Measurements from ENCODE around the gene NUP210L. TPM values are rescaled to one million over a fixed set of nuclear protein-coding genes. Genes with fewer than 3 reads are reported as not detected.

The NUP210L gene
- total RNA-seq, 1 donor from 2014 or later, result not detected

DNA sequence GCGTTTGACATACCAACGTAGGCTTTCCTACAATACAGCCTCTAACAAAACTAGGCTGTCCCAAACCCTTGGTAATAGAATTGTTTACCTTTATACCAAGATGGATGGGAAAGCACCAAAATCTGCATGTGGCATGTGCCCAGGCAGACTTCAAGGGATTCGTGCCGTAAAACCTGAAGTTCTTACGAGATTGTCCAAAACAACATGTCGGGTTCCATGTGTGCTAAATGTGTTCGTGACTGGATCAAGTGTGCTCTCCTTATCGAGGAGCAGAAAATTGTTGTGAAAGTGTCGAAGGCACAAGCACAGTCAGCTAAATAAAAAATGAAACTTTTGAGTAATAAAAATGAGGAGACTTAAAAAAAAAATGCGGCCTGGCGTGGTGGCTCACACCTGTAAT lies 159.2 kb downstream of the NUP210L start:
- no peaks in the 10 kb centered on the region for H3K9me3 ChIP-seq
- intact Hi-C loops (cut with DNase I), result no loop called here
- no peak overlapping the region for H3K27ac ChIP-seq
- TF ChIP-seq, protein P1, sequence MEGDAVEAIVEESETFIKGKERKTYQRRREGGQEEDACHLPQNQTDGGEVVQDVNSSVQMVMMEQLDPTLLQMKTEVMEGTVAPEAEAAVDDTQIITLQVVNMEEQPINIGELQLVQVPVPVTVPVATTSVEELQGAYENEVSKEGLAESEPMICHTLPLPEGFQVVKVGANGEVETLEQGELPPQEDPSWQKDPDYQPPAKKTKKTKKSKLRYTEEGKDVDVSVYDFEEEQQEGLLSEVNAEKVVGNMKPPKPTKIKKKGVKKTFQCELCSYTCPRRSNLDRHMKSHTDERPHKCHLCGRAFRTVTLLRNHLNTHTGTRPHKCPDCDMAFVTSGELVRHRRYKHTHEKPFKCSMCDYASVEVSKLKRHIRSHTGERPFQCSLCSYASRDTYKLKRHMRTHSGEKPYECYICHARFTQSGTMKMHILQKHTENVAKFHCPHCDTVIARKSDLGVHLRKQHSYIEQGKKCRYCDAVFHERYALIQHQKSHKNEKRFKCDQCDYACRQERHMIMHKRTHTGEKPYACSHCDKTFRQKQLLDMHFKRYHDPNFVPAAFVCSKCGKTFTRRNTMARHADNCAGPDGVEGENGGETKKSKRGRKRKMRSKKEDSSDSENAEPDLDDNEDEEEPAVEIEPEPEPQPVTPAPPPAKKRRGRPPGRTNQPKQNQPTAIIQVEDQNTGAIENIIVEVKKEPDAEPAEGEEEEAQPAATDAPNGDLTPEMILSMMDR (IDR thresholded peaks at IDR 0.05), result no peak
- H3K4me1 ChIP-seq, result peaks cover 7 to 22% of the 10 kb centered on the region in 2 donors
- H3K27me3 ChIP-seq, result no peaks in the 10 kb centered on the region
- DNase-seq (ENCODE audit: low spot score in 2 of 2), result no peak
- H3K36me3 ChIP-seq, result peaks cover 31 to 44% of the 10 kb centered on the region in 2 donors
- H3K4me3 ChIP-seq, result no peak overlapping the region

DNA sequence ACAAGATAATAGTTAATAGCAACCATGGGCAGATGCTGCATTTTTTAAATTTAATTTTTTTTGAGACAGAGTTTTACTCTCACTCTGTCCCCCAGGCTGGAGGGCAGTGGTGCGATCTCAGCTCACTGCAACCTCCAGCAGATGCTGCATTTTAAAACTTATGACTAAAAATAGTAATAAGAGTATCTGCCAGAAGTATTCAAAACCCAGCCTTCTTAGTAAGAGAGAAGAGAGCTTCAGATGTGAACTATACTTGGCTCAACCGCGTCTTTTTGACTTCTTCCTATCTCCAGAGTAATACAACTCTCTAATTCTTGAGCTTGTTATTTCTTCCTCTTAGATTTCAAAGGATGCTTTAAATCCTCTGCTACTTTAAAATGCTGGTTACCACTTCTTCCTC lies 159.7 kb downstream of the NUP210L start:
- Histone ChIP-seq H3K27ac (no peak overlapping the region), H3K36me3 (peaks cover 31 to 44% of the 10 kb centered on the region in 2 donors), H3K4me1 (peaks cover 7 to 22% of the 10 kb centered on the region in 2 donors), H3K4me3 (no peak overlapping the region), H3K9me3 (no peaks in the 10 kb centered on the region), H3K27me3 (no peaks in the 10 kb centered on the region)
- TF ChIP-seq, protein P1 (IDR thresholded peaks at IDR 0.05), result no peak
- DNase-seq (ENCODE audit: low spot score in 2 of 2), result no peak
- intact Hi-C loops (cut with DNase I), result no loop called here

DNA sequence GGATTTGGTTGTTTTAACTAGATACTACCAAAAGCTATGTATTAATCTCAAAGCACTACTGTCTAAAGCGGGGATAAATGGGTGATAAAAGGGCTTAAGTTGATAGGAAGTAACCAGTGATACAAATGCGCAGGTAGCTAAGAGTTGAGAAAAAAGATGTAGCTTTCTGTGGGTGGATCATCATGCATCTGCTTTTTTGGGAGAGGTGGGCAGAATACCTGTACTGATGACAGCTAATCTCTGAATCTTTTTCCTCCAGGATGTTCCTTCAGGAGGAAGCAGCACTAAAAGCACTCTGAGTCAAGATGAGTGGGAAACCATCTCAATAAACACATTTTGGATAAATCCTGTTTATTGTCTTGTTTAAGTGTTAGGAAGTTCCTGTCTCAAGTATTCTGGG lies 163.1 kb downstream of the NUP210L start:
- Histone ChIP-seq H3K9me3 (no peaks in the 10 kb centered on the region), H3K36me3 (peaks cover 31 to 44% of the 10 kb centered on the region in 2 donors), H3K4me1 (peaks cover 7 to 25% of the 10 kb centered on the region in 2 donors), H3K4me3 (peak overlapping the region; percentile 64 to 73), H3K27ac (peak overlapping the region; percentile 86 to 88), H3K27me3 (no peaks in the 10 kb centered on the region)
- TF ChIP-seq, protein P1 (IDR thresholded peaks at IDR 0.05), result no peak
- intact Hi-C loops (cut with DNase I), result loop anchor here (2.0 kb wide), 2 partner anchors 191 to 281 kb away; partner anchors contain the start of gene HAX1
- no peak for DNase-seq (ENCODE audit: low spot score in 2 of 2)

DNA sequence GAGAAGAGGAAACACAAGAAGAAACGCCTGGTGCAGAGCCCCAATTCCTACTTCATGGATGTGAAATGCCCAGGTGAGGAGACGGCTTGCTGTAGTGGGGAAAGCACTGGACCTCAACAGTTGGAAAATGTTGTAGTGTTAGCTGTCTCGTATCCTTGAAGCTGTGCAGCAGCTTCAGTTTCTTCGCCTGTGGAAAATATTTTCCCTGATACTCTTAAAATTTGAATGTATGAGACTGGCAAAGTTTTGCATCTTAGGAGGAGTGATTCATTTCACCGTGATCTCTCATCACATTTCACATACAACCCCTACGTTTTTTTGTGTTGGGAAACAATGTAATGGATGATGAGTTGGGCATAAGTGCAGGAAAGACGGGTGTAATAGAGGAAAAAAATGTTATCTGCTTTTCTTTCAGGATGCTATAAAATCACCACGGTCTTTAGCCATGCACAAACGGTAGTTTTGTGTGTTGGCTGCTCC lies 163.7 kb downstream of the NUP210L start:
- Histone ChIP-seq H3K4me1 (peaks cover 7 to 28% of the 10 kb centered on the region in 2 donors), H3K4me3 (peak overlapping the region; percentile 64 to 73), H3K27ac (peak overlapping the region; percentile 86 to 88), H3K9me3 (no peaks in the 10 kb centered on the region), H3K27me3 (no peaks in the 10 kb centered on the region), H3K36me3 (peaks cover 29 to 41% of the 10 kb centered on the region in 2 donors)
- intact Hi-C loops (cut with DNase I), result loop anchor here (2.0 kb wide), 2 partner anchors 192 to 282 kb away; partner anchors contain the start of gene HAX1
- TF ChIP-seq, protein P1 (IDR thresholded peaks at IDR 0.05), result no peak
- no peak for DNase-seq (ENCODE audit: low spot score in 2 of 2)

DNA sequence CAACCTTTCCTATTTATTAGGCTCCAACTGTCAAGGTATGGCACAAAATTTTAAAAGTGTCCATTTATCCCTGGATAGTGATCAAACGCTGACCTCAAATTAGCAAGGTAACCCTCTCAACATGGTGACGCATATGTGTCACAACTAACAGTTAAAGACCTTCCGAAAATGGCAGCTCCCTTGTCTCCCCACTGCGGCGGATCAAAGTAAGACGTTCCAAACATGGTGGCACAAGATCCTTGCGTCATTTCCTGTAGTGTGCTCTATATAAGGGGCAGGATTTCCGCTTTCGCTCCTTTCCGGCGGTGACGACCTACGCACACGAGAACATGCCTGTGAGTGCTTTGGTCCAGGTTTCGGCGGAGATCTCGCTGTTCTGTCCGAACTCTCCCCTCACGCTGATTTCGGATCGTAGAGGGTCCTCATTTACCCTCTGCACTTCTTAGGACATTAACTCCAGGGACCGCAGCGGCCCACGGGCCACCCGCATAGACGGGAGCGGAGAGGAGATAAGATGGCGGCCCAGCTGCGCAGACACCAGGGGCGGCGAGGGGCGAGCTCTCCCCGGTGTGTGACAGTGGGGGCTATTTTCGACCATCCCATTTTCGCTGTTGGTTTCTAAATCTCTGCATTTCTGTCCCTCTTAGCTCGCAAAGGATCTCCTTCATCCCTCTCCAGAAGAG lies 164.3 kb downstream of the NUP210L start, which contains the start of gene RPS27:
TSS of gene RPS27 (plus strand) at position 295 of the 683 bp plus-strand sequence. CDS start at position 330, 35 bp downstream.
- Histone ChIP-seq H3K27ac (peak within 1 kb of the TSS; percentile 86 to 88), H3K27me3 (no peaks in the 10 kb centered on the region), H3K36me3 (peaks cover 23 to 35% of the 10 kb centered on the region in 2 donors), H3K4me3 (peak within 1 kb of the TSS; percentile 64 to 73), H3K9me3 (no peaks in the 10 kb centered on the region), H3K4me1 (peaks cover 7 to 28% of the 10 kb centered on the region in 2 donors)
- peak; percentile 83 to 97 for DNase-seq (ENCODE audit: low spot score in 2 of 2)
- intact Hi-C loops (cut with DNase I), result loop anchor here (1.0 to 2.0 kb wide), 3 partner anchors 192 to 282 kb away; partner anchors contain the start of genes HAX1 and UBAP2L
- TF ChIP-seq, protein P1 (IDR thresholded peaks at IDR 0.05), result peak in 1 of 3 experiments; percentile 13

All from ascending aorta (tissue), 2 donors.